Natural killer cell (primary cell): Measurements from ENCODE around the gene IKZF3. TPM values are rescaled to one million over a fixed set of nuclear protein-coding genes. Genes with fewer than 3 reads are reported as not detected.

Experiments
- ATAC-seq, 3 donors: fragments of 150-1000 bp in 2 of 3; fragments of 200-7000 bp in 1 of 3; cut with Tn5 transposase; 1 replicate in 1 of 3; 2 replicates in 2 of 3; pipeline ENCODE4 v1.10.0; 2021; ENCODE audit warnings: mild to moderate bottlenecking in 2 of 3, moderate library complexity in 2 of 3
- DNase-seq, 2 donors: peaks; one replicate each; pipeline versions ENCODE4 v3.0.0 to v3.0.0-alpha.2; 2013 to 2021; ENCODE audit warnings: mixed read lengths in 1 of 2
- H3K27ac ChIP-seq: one replicate; pipeline ENCODE4 v1.5.1; 2013; ENCODE audit warnings: mild to moderate bottlenecking, low read length
- H3K27me3 ChIP-seq: one replicate; pipeline ENCODE4 v1.6.1; 2013; ENCODE audit warnings: low read length; ENCODE audit not compliant: control insufficient read depth, insufficient read depth
- H3K36me3 ChIP-seq: one replicate; pipeline ENCODE4 v1.6.1; 2013; ENCODE audit warnings: low read length; ENCODE audit not compliant: control insufficient read depth, insufficient read depth
- H3K4me1 ChIP-seq: one replicate; pipeline ENCODE4 v1.6.1; 2013; ENCODE audit warnings: low read length; ENCODE audit not compliant: control insufficient read depth, insufficient read depth
- H3K4me3 ChIP-seq: one replicate; pipeline ENCODE4 v1.5.1; 2013; ENCODE audit warnings: low read length
- H3K9me3 ChIP-seq: one replicate; pipeline ENCODE4 v1.6.1; 2013; ENCODE audit warnings: low read length; ENCODE audit not compliant: control insufficient read depth, insufficient read depth
- H3K27ac Mint-ChIP-seq, 2 donors: one replicate each; pipeline ENCODE4 v1.8.0; 2022; ENCODE audit warnings: mild to moderate bottlenecking in 2 of 2, mixed read lengths in 2 of 2, moderate library complexity in 1 of 2
- H3K27me3 Mint-ChIP-seq, 2 donors: one replicate each; pipeline ENCODE4 v1.8.0; 2022; ENCODE audit warnings: low read depth in 2 of 2, mixed read lengths in 2 of 2
- H3K36me3 Mint-ChIP-seq: one replicate; pipeline ENCODE4 v1.8.0; 2022; ENCODE audit warnings: mixed read lengths
- H3K4me1 Mint-ChIP-seq, 2 donors: one replicate each; pipeline ENCODE4 v1.8.0; 2022; ENCODE audit warnings: mixed read lengths in 2 of 2
- H3K4me3 Mint-ChIP-seq: one replicate; pipeline ENCODE4 v1.8.0; 2022; ENCODE audit warnings: mild to moderate bottlenecking, moderate library complexity, mixed read lengths
- H3K9me3 Mint-ChIP-seq, 2 donors: one replicate each; pipeline ENCODE4 v1.8.0; 2022; ENCODE audit warnings: mixed read lengths in 2 of 2
- WGBS: methylation state at CpG from one replicate; pipeline ENCODE4 v1.1.7; 2013; ENCODE audit warnings: missing lambda C conversion rate; ENCODE audit not compliant: insufficient coverage; 5-methylcytosine and 5-hydroxymethylcytosine counted together
- intact Hi-C: fragments of 100-400 bp; cut with micrococcal nuclease; formaldehyde crosslinking; loops from one replicate; pipeline ENCODE4 v1.14.2; 2022
- total RNA-seq, 4 donors: library from RNA; stranded (reverse); fragments of 120-200 nt in 1 of 4; gene quantifications; one replicate each; pipeline versions ENCODE4 v1.2.3 to v1.2.4, GENCODE V29; 2013 to 2022
- TF ChIP-seq, protein P1 (sequence below): fragments of 200-600 bp; IDR thresholded peaks from one replicate; pipeline ENCODE4 v1.8.0; 2022; ENCODE audit warnings: antibody characterized with exemption

IKZF3 gene
- total RNA-seq, 3 donors from 2014 or later (not counting 1 experiment from before 2014, with no cell fraction given): 134 to 162 (median 139) TPM

DNA sequence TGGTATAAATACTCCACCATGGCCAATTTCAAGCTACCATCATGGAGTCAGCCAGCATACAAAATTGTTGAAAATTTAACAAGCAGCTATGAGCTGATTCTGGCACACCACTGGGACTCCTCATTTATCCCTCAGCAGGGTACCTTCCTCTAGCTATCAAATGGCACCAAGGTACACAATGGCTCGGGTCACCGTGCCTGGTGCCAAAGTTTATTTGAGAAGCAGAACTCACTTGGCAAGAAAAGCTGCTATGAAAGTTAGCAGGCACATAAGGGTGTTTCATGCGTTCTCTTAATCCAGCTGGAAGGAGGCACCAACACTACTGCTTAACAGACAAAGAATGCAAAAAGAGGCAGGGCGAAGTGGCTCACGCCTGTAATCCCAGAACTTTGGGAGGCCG lies 51.6 kb downstream of the IKZF3 start:
- Histone ChIP-seq H3K9me3 (no peaks in the 10 kb centered on the region), H3K4me1 (peaks cover 20% of the 10 kb centered on the region), H3K27ac (peak overlapping the region; percentile 16), H3K4me3 (no peak overlapping the region), H3K36me3 (peaks cover 7% of the 10 kb centered on the region), H3K27me3 (no peaks in the 10 kb centered on the region)
- Mint-ChIP-seq H3K9me3 (no peaks in the 10 kb centered on the region), H3K27me3 (no peaks in the 10 kb centered on the region), H3K4me3 (peak overlapping the region; percentile 83), H3K36me3 (no peaks in the 10 kb centered on the region), H3K27ac (peak overlapping the region; percentile 91 to 95), H3K4me1 (peaks cover 56 to 57% of the 10 kb centered on the region in 2 donors)
- intact Hi-C loops: loop anchor here (2.0 kb wide), 1 partner anchor 54 kb away; no protein-coding TSS in a partner anchor
- WGBS: 86% methylated on average over 6 of the region's 6 CpGs
- TF ChIP-seq, protein P1, sequence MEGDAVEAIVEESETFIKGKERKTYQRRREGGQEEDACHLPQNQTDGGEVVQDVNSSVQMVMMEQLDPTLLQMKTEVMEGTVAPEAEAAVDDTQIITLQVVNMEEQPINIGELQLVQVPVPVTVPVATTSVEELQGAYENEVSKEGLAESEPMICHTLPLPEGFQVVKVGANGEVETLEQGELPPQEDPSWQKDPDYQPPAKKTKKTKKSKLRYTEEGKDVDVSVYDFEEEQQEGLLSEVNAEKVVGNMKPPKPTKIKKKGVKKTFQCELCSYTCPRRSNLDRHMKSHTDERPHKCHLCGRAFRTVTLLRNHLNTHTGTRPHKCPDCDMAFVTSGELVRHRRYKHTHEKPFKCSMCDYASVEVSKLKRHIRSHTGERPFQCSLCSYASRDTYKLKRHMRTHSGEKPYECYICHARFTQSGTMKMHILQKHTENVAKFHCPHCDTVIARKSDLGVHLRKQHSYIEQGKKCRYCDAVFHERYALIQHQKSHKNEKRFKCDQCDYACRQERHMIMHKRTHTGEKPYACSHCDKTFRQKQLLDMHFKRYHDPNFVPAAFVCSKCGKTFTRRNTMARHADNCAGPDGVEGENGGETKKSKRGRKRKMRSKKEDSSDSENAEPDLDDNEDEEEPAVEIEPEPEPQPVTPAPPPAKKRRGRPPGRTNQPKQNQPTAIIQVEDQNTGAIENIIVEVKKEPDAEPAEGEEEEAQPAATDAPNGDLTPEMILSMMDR: no peak
- DNase-seq (no peak), ATAC-seq (no peak)

DNA sequence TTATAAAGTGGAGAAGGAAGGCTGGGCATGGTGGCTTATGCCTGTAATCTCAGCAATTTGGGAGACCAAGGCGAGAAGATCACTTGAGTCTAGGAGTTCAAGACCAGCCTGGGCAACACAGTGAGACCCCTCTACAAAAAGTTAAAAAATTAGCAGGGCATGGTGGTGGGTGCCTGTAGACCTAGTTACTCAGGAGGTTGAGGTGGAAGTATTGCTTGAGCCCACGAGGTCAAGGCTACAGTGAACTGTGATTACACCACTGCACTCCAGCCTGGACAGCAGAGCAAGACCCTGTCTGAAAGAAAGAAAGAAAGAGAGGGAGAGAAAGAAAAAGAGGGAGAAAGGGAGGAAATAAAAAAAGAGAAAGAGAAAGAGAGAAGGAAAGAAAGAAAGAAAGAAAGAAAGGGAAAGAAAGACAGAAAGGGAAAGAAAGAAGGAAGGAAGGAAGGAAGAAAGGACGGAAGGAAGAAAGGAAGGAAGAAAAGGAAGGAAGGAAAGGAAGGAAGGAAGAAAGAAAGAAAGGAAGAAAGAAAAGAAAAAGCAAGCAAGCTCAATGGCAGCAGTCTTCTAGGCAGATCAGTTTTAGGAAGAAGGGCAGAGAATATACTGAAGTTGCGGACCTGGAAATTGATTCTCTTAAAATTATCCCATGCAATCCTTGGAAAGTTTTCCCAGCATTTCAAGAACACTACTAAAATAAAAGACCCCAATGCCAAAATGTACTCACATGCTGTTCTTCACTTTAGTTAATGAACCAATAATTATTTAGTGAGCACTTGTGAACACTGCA lies 53.0 kb downstream of the IKZF3 start:
- DNase-seq (no peak), ATAC-seq (no peak)
- Mint-ChIP-seq H3K9me3 (no peaks in the 10 kb centered on the region), H3K4me3 (peak overlapping the region; percentile 4), H3K27me3 (no peaks in the 10 kb centered on the region), H3K4me1 (peaks cover 62 to 65% of the 10 kb centered on the region in 2 donors), H3K36me3 (no peaks in the 10 kb centered on the region), H3K27ac (peak overlapping the region; percentile 91 to 95)
- Histone ChIP-seq H3K27me3 (no peaks in the 10 kb centered on the region), H3K27ac (no peak overlapping the region), H3K4me3 (no peak overlapping the region), H3K9me3 (no peaks in the 10 kb centered on the region), H3K4me1 (peaks cover 20% of the 10 kb centered on the region), H3K36me3 (peaks cover 7% of the 10 kb centered on the region)
- TF ChIP-seq, protein P1: no peak
- intact Hi-C loops: no loop called here
- WGBS: 86% methylated on average over 4 of the region's 4 CpGs

DNA sequence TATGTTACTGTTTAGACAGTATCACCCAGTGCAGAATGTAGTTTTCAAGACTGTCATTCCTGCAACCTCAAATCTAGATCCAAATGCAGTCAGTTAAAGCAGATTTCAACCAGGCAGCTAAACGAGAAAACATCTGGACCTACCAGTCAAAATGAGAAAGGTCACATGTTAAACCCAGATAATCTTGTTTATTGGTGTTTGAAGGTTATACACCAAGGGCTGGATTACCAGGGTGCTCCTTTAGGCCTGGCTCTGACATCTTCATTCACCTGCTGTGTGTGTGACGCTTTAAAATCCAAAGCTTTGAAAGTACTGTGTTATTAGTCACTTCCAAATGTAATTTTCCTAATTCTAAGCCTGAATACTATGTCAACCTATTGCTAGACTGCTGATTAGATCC lies 54.9 kb downstream of the IKZF3 start:
- Mint-ChIP-seq H3K9me3 (no peaks in the 10 kb centered on the region), H3K36me3 (no peaks in the 10 kb centered on the region), H3K27me3 (no peaks in the 10 kb centered on the region), H3K4me1 (peaks cover 61 to 65% of the 10 kb centered on the region in 2 donors), H3K27ac (peak overlapping the region in 1 of 2 donors; percentile 59), H3K4me3 (no peak overlapping the region)
- Histone ChIP-seq H3K9me3 (no peaks in the 10 kb centered on the region), H3K36me3 (peaks cover 10% of the 10 kb centered on the region), H3K4me1 (peaks cover 16% of the 10 kb centered on the region), H3K27me3 (no peaks in the 10 kb centered on the region), H3K27ac (no peak overlapping the region), H3K4me3 (no peak overlapping the region)
- TF ChIP-seq, protein P1: no peak
- DNase-seq (no peak), ATAC-seq (no peak)
- intact Hi-C loops: no loop called here
- WGBS: 67% methylated on average over 2 of the region's 2 CpGs
